GM12891 (cell line): ENCODE data around the gene ERFL.
"Not testable (repeated sequence)": the region's sequence is repeated elsewhere in the genome, so short reads cannot be mapped to it uniquely, and the experiment has no call there.

ENCODE experiments used
- DNase-seq: peaks from one replicate; pipeline ENCODE4 v3.0.0; 2011; ENCODE audit warnings: low spot score; ENCODE audit not compliant: insufficient read length
- FAIRE-seq: peaks from 2 replicates; lab custom pipeline; 2011; peaks lifted over from hg19 to GRCh38; lab: Jason Lieb, UNC
- PAX5 ChIP-seq: IDR thresholded peaks from 2 replicates; pipeline ENCODE4 v1.6.1; 2011; ENCODE audit warnings: low read length, moderate library complexity, mild to moderate bottlenecking; ENCODE audit not compliant: insufficient read depth, severe bottlenecking
- POLR2A ChIP-seq: IDR thresholded peaks from 2 replicates; pipeline ENCODE4 v1.6.1; 2011; ENCODE audit warnings: low read depth, low read length, control low read depth
- POLR2AphosphoS5 ChIP-seq: IDR thresholded peaks from 2 replicates; pipeline ENCODE4 v1.6.1; 2011; ENCODE audit warnings: low read depth, low read length, control low read depth
- POU2F2 ChIP-seq: IDR thresholded peaks from 2 replicates; pipeline ENCODE4 v1.6.1; 2011; ENCODE audit warnings: low read depth, mild to moderate bottlenecking, control low read depth, low read length, moderate library complexity
- SPI1 ChIP-seq: IDR thresholded peaks from 2 replicates; pipeline ENCODE4 v1.6.1; 2011; ENCODE audit warnings: low read depth, low read length, control low read depth
- TAF1 ChIP-seq: IDR thresholded peaks from 2 replicates; pipeline ENCODE4 v1.6.1; 2011; ENCODE audit warnings: low read depth, low read length, control low read depth

ERFL gene

GRCh38 chr19:41877916-41878905 lies 50.0 kb downstream of the ERFL start:
- DNase-seq (no peak), FAIRE-seq (no peak)
- TF ChIP-seq TAF1 (peak; percentile 40; the same call in 1 of the 2 replicates), PAX5 (no peak), POLR2A (peak; percentile 86), POLR2AphosphoS5 (peak; percentile 91), SPI1 (no peak)

GRCh38 chr19:41876847-41877832 lies 51.1 kb downstream of the ERFL start, which contains the start of gene CD79A:
Gene CD79A (plus strand): TSS chr19:41877279. CDS start chr19:41877305, 26 bp downstream.
- FAIRE-seq (peak; percentile 98), DNase-seq (no peak)
- TF ChIP-seq POU2F2 (peak; percentile 71; the same call in 1 of the 2 replicates), POLR2A (peak; percentile 86), POLR2AphosphoS5 (peak; percentile 69), SPI1 (peak; percentile 30; the same call in 1 of the 2 replicates), TAF1 (peak; percentile 54), PAX5 (peak; percentile 80)

GRCh38 chr19:41875973-41876372 lies 52.3 kb downstream of the ERFL start:
- not testable (repeated sequence) for FAIRE-seq, DNase-seq

GRCh38 chr19:41872775-41873647 lies 55.2 kb downstream of the ERFL start:
- DNase-seq (no peak), FAIRE-seq (peak; percentile 69)
- TF ChIP-seq POLR2A (peak; percentile 42; the same call in 1 of the 2 replicates), POLR2AphosphoS5 (no peak), POU2F2 (0 out of 2 replicates have a peak, but pooled peaks have one; percentile 28)

GRCh38 chr19:41872384-41872774 lies 55.9 kb downstream of the ERFL start:
- TF ChIP-seq POLR2AphosphoS5 (no peak), TAF1 (no peak), POLR2A (no peak; the same call in 1 of the 2 replicates), POU2F2 (no peak), SPI1 (no peak), PAX5 (no peak)
- no peak for FAIRE-seq
- no peak for DNase-seq

- FAIRE-seq (peak; percentile 97), DNase-seq (peak; percentile 75)
- TF ChIP-seq TAF1: no peak
- peak; percentile 82 for TF ChIP-seq POU2F2
- TF ChIP-seq PAX5: no peak
- peak; percentile 47; the same call in 1 of the 2 replicates for TF ChIP-seq SPI1
- peak; percentile 84; the same call in 1 of the 2 replicates for TF ChIP-seq POLR2A
- TF ChIP-seq POLR2AphosphoS5: peak; percentile 97
These were observed 56.5 kb downstream of the ERFL start for GRCh38 chr19:41871573-41872383.

GRCh38 chr19:41870401-41870873 lies 57.8 kb downstream of the ERFL start:
- FAIRE-seq (no peak), DNase-seq (no peak)
- peak; percentile 40; the same call in 1 of the 2 replicates for TF ChIP-seq POLR2A
- no peak; the same call in 1 of the 2 replicates for TF ChIP-seq POLR2AphosphoS5
